MCF 10A (cell line): ENCODE data around the gene EDC4. TPM values are rescaled to one million over a fixed set of nuclear protein-coding genes. Genes with fewer than 3 reads are reported as not detected.

Experiments used
- BruUV-seq: library from RNA; stranded (reverse); fragments of 400-500 nt; replicated peaks from 2 replicates; lab custom pipeline; 2021; lab: Mats Ljungman, UMichigan
- CTCF ChIA-PET: fragments of 300-600 bp; sonication (Branson Sonifier 250); formaldehyde crosslinking; extraction: SDS; loops from one replicate; lab custom pipeline; 2021; ENCODE audit warnings: antibody characterized with exemption, inconsistent platforms; lab: Yijun Ruan, JAX
- POLR2A ChIA-PET: fragments of 300-600, 350-650 bp; sonication (Branson Sonifier 250); formaldehyde crosslinking; extraction: SDS; loops from one replicate; lab custom pipeline; 2020; ENCODE audit warnings: antibody characterized with exemption, inconsistent platforms; lab: Yijun Ruan, JAX
- DNase-seq: peaks from one replicate; pipeline ENCODE4 v3.0.0-alpha.2; 2018; ENCODE audit not compliant: unreplicated experiment
- H3K27ac Mint-ChIP-seq: one replicate; pipeline ENCODE4 v1.8.0; 2022; ENCODE audit warnings: mild to moderate bottlenecking, low read depth, mixed read lengths; ENCODE audit not compliant: unreplicated experiment
- H3K27me3 Mint-ChIP-seq: one replicate; pipeline ENCODE4 v1.8.0; 2022; ENCODE audit warnings: mixed read lengths; ENCODE audit not compliant: insufficient read depth, unreplicated experiment
- H3K36me3 Mint-ChIP-seq: one replicate; pipeline ENCODE4 v1.8.0; 2022; ENCODE audit warnings: mild to moderate bottlenecking, moderate library complexity, mixed read lengths; ENCODE audit not compliant: insufficient read depth, unreplicated experiment
- H3K4me1 Mint-ChIP-seq: one replicate; pipeline ENCODE4 v1.8.0; 2022; ENCODE audit warnings: mixed read lengths; ENCODE audit not compliant: insufficient read depth, unreplicated experiment
- H3K4me3 Mint-ChIP-seq: one replicate; pipeline ENCODE4 v1.8.0; 2022; ENCODE audit warnings: mild to moderate bottlenecking, moderate library complexity, mixed read lengths; ENCODE audit not compliant: unreplicated experiment
- H3K9me3 Mint-ChIP-seq: one replicate; pipeline ENCODE4 v1.8.0; 2022; ENCODE audit warnings: mixed read lengths; ENCODE audit not compliant: unreplicated experiment
- CTCF ChIP-seq: fragments of 200-600 bp; IDR thresholded peaks from one replicate; pipeline ENCODE4 v1.8.0; 2022; ENCODE audit warnings: antibody characterized with exemption, mild to moderate bottlenecking; ENCODE audit not compliant: unreplicated experiment
- intact Hi-C: fragments of 100-400 bp; cut with micrococcal nuclease; formaldehyde crosslinking; loops from 2 replicates; pipeline ENCODE4 v1.14.1; 2022
- total RNA-seq: library from RNA; stranded (reverse); gene quantifications from 2 replicates; pipeline ENCODE4 v1.2.3, GENCODE V29; 2022

The EDC4 gene
- total RNA-seq, 1 experiment from 2014 or later, result 50.9 TPM

- H3K4me3 Mint-ChIP-seq, result peak within 1 kb of the TSS; percentile 87
- TF ChIP-seq CTCF, result no peak
- no peaks in the 10 kb centered on the region for H3K27me3 Mint-ChIP-seq
- DNase-seq, result peak; percentile 48
- no TSS peak for BruUV-seq
- intact Hi-C loops, result loop anchor here (1.0 to 10.0 kb wide), 3 partner anchors 10 to 322 kb away; partner anchors contain the start of gene RIPOR1
- peak within 1 kb of the TSS; percentile 75 for H3K27ac Mint-ChIP-seq
- peaks cover 30% of the 10 kb centered on the region for H3K36me3 Mint-ChIP-seq
- no peaks in the 10 kb centered on the region for H3K9me3 Mint-ChIP-seq
- ChIA-PET CTCF (interaction anchor here (2.5 to 3.0 kb wide), 2 partner anchors 10 to 14 kb away, joined by 11 to 20 read pairs; no protein-coding TSS in a partner anchor), POLR2A (interaction anchor here (1.0 to 8.4 kb wide), 10 partner anchors 14 to 1556 kb away, joined by 3 to 141 read pairs (median 7); partner anchors contain the start of genes ACD, DDX28, DUS2 and EDC4)
- H3K4me1 Mint-ChIP-seq, result peaks cover 16% of the 10 kb centered on the region
These were observed 25.6 kb upstream of the EDC4 start, which contains the start of gene CENPT for GRCh38 chr16:67847064-67847861. CENPT (minus strand) TSS chr16:67847693; CDS start chr16:67833859, 13,834 bp downstream.

- BruUV-seq, result no TSS peak
- Mint-ChIP-seq H3K4me1 (peaks cover 16% of the 10 kb centered on the region), H3K27ac (peak overlapping the region; percentile 75), H3K9me3 (no peaks in the 10 kb centered on the region), H3K27me3 (no peaks in the 10 kb centered on the region), H3K36me3 (peaks cover 27% of the 10 kb centered on the region), H3K4me3 (peak overlapping the region; percentile 87)
- ChIA-PET CTCF (interaction anchor here (0.6 to 2.5 kb wide), 5 partner anchors 9 to 176 kb away, joined by 3 to 11 read pairs (median 4); no protein-coding TSS in a partner anchor), POLR2A (interaction anchor here (1.1 to 8.4 kb wide), 5 partner anchors 13 to 188 kb away, joined by 3 to 141 read pairs (median 4); partner anchors contain the start of genes ACD, DDX28, DUS2 and GFOD2)
- no peak for DNase-seq
- TF ChIP-seq CTCF, result no peak
- intact Hi-C loops, result loop anchor here (10.0 kb wide), 2 partner anchors 173 to 323 kb away; partner anchors contain the start of gene RIPOR1
These were observed 24.7 kb upstream of the EDC4 start for GRCh38 chr16:67848118-67848517.

GRCh38 chr16:67853670-67854069, 19.2 kb upstream of the EDC4 start:
- BruUV-seq, result no TSS peak
- ChIA-PET POLR2A (no interaction called here), CTCF (interaction anchor here (0.6 kb wide), 2 partner anchors 9 to 1443 kb away, joined by 4 to 5 read pairs; no protein-coding TSS in a partner anchor)
- DNase-seq, result no peak
- no peaks in the 10 kb centered on the region for H3K9me3 Mint-ChIP-seq
- no peaks in the 10 kb centered on the region for H3K27me3 Mint-ChIP-seq
- peak overlapping the region; percentile 99 for H3K27ac Mint-ChIP-seq
- peaks cover 42% of the 10 kb centered on the region for H3K36me3 Mint-ChIP-seq
- no peak overlapping the region for H3K4me3 Mint-ChIP-seq
- intact Hi-C loops, result no loop called here
- peaks cover 19% of the 10 kb centered on the region for H3K4me1 Mint-ChIP-seq
- no peak for TF ChIP-seq CTCF

GRCh38 chr16:67855789-67856188, 17.1 kb upstream of the EDC4 start:
- BruUV-seq, result no TSS peak
- Mint-ChIP-seq H3K4me1 (peaks cover 22% of the 10 kb centered on the region), H3K9me3 (no peaks in the 10 kb centered on the region), H3K27ac (peak overlapping the region; percentile 99), H3K27me3 (no peaks in the 10 kb centered on the region), H3K4me3 (no peak overlapping the region), H3K36me3 (peaks cover 43% of the 10 kb centered on the region)
- ChIA-PET CTCF (interaction anchor here (0.8 to 1.5 kb wide), 3 partner anchors 11 to 39 kb away, joined by 3 to 7 read pairs (median 3); partner anchors contain the start of gene NRN1L), POLR2A (interaction anchor here (1.0 to 1.3 kb wide), 2 partner anchors 9 to 12 kb away, joined by 3 to 9 read pairs; partner anchors contain the start of gene NUTF2)
- intact Hi-C loops, result no loop called here
- no peak for DNase-seq
- no peak for TF ChIP-seq CTCF
